H9 (cell line): Measurements from ENCODE around the gene DPP6. TPM values are rescaled to one million over a fixed set of nuclear protein-coding genes. Genes with fewer than 3 reads are reported as not detected.

Source experiments
- DNase-seq: peaks from one replicate; pipeline ENCODE4 v3.0.0-alpha.2; 2017
- H2AFZ ChIP-seq: one replicate; pipeline ENCODE4 v1.6.1; 2013; ENCODE audit warnings: mild to moderate bottlenecking, low read length, control low read depth, moderate library complexity
- H2AK5ac ChIP-seq: 2 replicates; pipeline ENCODE4 v1.6.1; 2013; ENCODE audit warnings: low read length, control low read depth, mixed read lengths; ENCODE audit not compliant: insufficient read length
- H2BK120ac ChIP-seq: one replicate; pipeline ENCODE4 v1.6.1; 2013; ENCODE audit warnings: low read depth, mild to moderate bottlenecking, low read length, control low read depth, inconsistent platforms; ENCODE audit not compliant: poor library complexity, severe bottlenecking
- H2BK12ac ChIP-seq: 2 replicates; pipeline ENCODE4 v1.6.1; 2013; ENCODE audit warnings: low read length, control low read depth, mixed read lengths, low read depth; ENCODE audit not compliant: insufficient read length
- H2BK15ac ChIP-seq: 2 replicates; pipeline ENCODE4 v1.6.1; 2013; ENCODE audit warnings: low read depth, low read length, control low read depth
- H2BK20ac ChIP-seq: one replicate; pipeline ENCODE4 v1.6.1; 2013; ENCODE audit warnings: low read depth, mild to moderate bottlenecking, low read length, control low read depth, inconsistent platforms; ENCODE audit not compliant: poor library complexity, severe bottlenecking
- H2BK5ac ChIP-seq: 2 replicates; pipeline ENCODE4 v1.6.1; 2013; ENCODE audit warnings: low read length, control low read depth, mixed read lengths; ENCODE audit not compliant: insufficient read length
- H3K14ac ChIP-seq: 2 replicates; pipeline ENCODE4 v1.6.1; 2013; ENCODE audit warnings: low read length, control low read depth; ENCODE audit not compliant: insufficient read depth
- H3K18ac ChIP-seq: 2 replicates; pipeline ENCODE4 v1.6.1; 2013; ENCODE audit warnings: low read depth, mild to moderate bottlenecking, mixed read lengths, low read length, control low read depth; ENCODE audit not compliant: insufficient read length
- H3K23ac ChIP-seq: 2 replicates; pipeline ENCODE4 v1.6.1; 2013; ENCODE audit warnings: low read length, control low read depth, mixed read lengths, low read depth; ENCODE audit not compliant: insufficient read length
- H3K23me2 ChIP-seq: 2 replicates; pipeline ENCODE4 v1.6.1; 2013; ENCODE audit warnings: low read depth, mild to moderate bottlenecking, mixed read lengths, low read length, control low read depth; ENCODE audit not compliant: insufficient read length, poor library complexity, severe bottlenecking
- H3K27ac ChIP-seq: 2 replicates; pipeline ENCODE4 v1.5.1; 2013; ENCODE audit warnings: low read length, control low read depth, mixed read lengths, low read depth; ENCODE audit not compliant: insufficient read length
- H3K27me3 ChIP-seq: 2 replicates; pipeline ENCODE4 v1.6.1; 2013; ENCODE audit warnings: low read length, control low read depth, inconsistent platforms; ENCODE audit not compliant: insufficient read depth
- H3K4ac ChIP-seq: 2 replicates; pipeline ENCODE4 v1.6.1; 2013; ENCODE audit warnings: low read depth, mild to moderate bottlenecking, control low read depth, inconsistent platforms, low read length, moderate library complexity
- H3K4me1 ChIP-seq: 2 replicates; pipeline ENCODE4 v1.6.1; 2013; ENCODE audit warnings: low read length, control low read depth, inconsistent platforms; ENCODE audit not compliant: insufficient read depth
- H3K4me2 ChIP-seq: 2 replicates; pipeline ENCODE4 v1.6.1; 2013; ENCODE audit warnings: low read length, control low read depth, mixed read lengths; ENCODE audit not compliant: insufficient read length, insufficient read depth
- H3K56ac ChIP-seq: 2 replicates; pipeline ENCODE4 v1.6.1; 2013; ENCODE audit warnings: low read depth, mild to moderate bottlenecking, mixed read lengths, low read length, control low read depth; ENCODE audit not compliant: insufficient read length
- H3K79me1 ChIP-seq: 2 replicates; pipeline ENCODE4 v1.6.1; 2013; ENCODE audit warnings: low read depth, mild to moderate bottlenecking, moderate library complexity, low read length, control low read depth, inconsistent platforms; ENCODE audit not compliant: insufficient read depth, poor library complexity, severe bottlenecking
- H3K79me2 ChIP-seq: 2 replicates; pipeline ENCODE4 v1.6.1; 2013; ENCODE audit warnings: low read length, control low read depth, inconsistent platforms; ENCODE audit not compliant: insufficient read depth
- H3K9ac ChIP-seq: 2 replicates; pipeline ENCODE4 v1.6.1; 2013; ENCODE audit warnings: low read length, control low read depth, mixed read lengths; ENCODE audit not compliant: insufficient read length; ENCODE audit errors: extremely low read depth
- H3K9me3 ChIP-seq: one replicate; pipeline ENCODE4 v1.6.1; 2013; ENCODE audit warnings: low read depth, low read length, inconsistent platforms; ENCODE audit not compliant: control insufficient read depth
- H3T11ph ChIP-seq: one replicate; pipeline ENCODE4 v1.6.1; 2013; ENCODE audit warnings: mild to moderate bottlenecking, low read length, control low read depth, inconsistent platforms
- H4K20me1 ChIP-seq: one replicate; pipeline ENCODE4 v1.6.1; 2013; ENCODE audit not compliant: control insufficient read depth, insufficient read length, insufficient read depth
- H4K5ac ChIP-seq: 2 replicates; pipeline ENCODE4 v1.6.1; 2013; ENCODE audit warnings: low read depth, mild to moderate bottlenecking, mixed read lengths, low read length, control low read depth; ENCODE audit not compliant: insufficient read length
- H4K8ac ChIP-seq: replicated peaks from 2 replicates; pipeline ENCODE4 v1.6.1; 2013; ENCODE audit warnings: low read length, control low read depth, mixed read lengths, low read depth; ENCODE audit not compliant: insufficient read length
- H4K91ac ChIP-seq: 2 replicates; pipeline ENCODE4 v1.6.1; 2013; ENCODE audit warnings: low read depth, mild to moderate bottlenecking, moderate library complexity, mixed read lengths, low read length, control low read depth; ENCODE audit not compliant: insufficient read length
- H3K27ac Mint-ChIP-seq, 3 experiments: 2 replicates in 2 of 3; 3 replicates in 1 of 3; pipeline ENCODE4 v1.8.0; 2020 to 2021; ENCODE audit warnings: mixed read lengths in 3 of 3, mild to moderate bottlenecking in 1 of 3, moderate library complexity in 1 of 3
- H3K27me3 Mint-ChIP-seq: 2 replicates; pipeline ENCODE4 v1.8.0; 2021; ENCODE audit warnings: low read depth, mild to moderate bottlenecking, moderate library complexity, mixed read lengths
- H3K36me3 Mint-ChIP-seq, 3 experiments: 2 replicates in 2 of 3; 3 replicates in 1 of 3; pipeline ENCODE4 v1.8.0; 2020 to 2021; ENCODE audit warnings: low read depth in 3 of 3, mixed read lengths in 3 of 3; ENCODE audit not compliant: insufficient read depth in 1 of 3
- H3K4me1 Mint-ChIP-seq, 2 experiments: 2 replicates each; pipeline ENCODE4 v1.8.0; 2020; ENCODE audit warnings: mixed read lengths in 2 of 2
- H3K4me3 Mint-ChIP-seq, 2 experiments: 2 replicates in 1 of 2; 3 replicates in 1 of 2; pipeline ENCODE4 v1.8.0; 2020 to 2021; ENCODE audit warnings: mild to moderate bottlenecking in 2 of 2, mixed read lengths in 2 of 2, moderate library complexity in 1 of 2
- H3K9me3 Mint-ChIP-seq, 2 experiments: 2 replicates in 1 of 2; 3 replicates in 1 of 2; pipeline ENCODE4 v1.8.0; 2020; ENCODE audit warnings: mild to moderate bottlenecking in 2 of 2, mixed read lengths in 2 of 2, moderate library complexity in 1 of 2
- CTCF ChIP-seq: fragments of 200-600 bp; sonication (generic); conservative IDR thresholded peaks from 3 replicates; pipeline ENCODE4 v1.8.0; 2021; ENCODE audit warnings: antibody characterized with exemption, mild to moderate bottlenecking
- WGBS: extraction: QIAGEN DNeasy Blood & Tissue Kit; methylation state at CpG from one replicate; pipeline ENCODE4 v1.1.7; 2013; ENCODE audit warnings: missing lambda C conversion rate, low lambda C conversion rate, mixed read lengths; ENCODE audit not compliant: insufficient read length; ENCODE audit errors: extremely low coverage; 5-methylcytosine and 5-hydroxymethylcytosine counted together
- total RNA-seq: library from RNA; stranded (reverse); gene quantifications from 2 replicates; pipeline ENCODE4 v1.2.1, GENCODE V29; 2021

The DPP6 gene
- total RNA-seq, 1 experiment from 2014 or later: 4.5 TPM

- Mint-ChIP-seq H3K4me1 (peaks cover 0 to 7% of the 10 kb centered on the region in 2 experiments; a peak in 3 of 4 replicates), H3K4me3 (no peak overlapping the region), H3K36me3 (no peaks in the 10 kb centered on the region), H3K9me3 (no peaks in the 10 kb centered on the region), H3K27ac (no peak overlapping the region), H3K27me3 (no peaks in the 10 kb centered on the region)
- H3K4me1 ChIP-seq: no peaks in the 10 kb centered on the region
- H3K18ac ChIP-seq: no peak overlapping the region
- no peak for DNase-seq
- H2BK15ac ChIP-seq: no peak overlapping the region
- no peaks in the 10 kb centered on the region for H3K27me3 ChIP-seq
- H3K9ac ChIP-seq: no peak overlapping the region
- H2AK5ac ChIP-seq: no peak overlapping the region
- H3K79me1 ChIP-seq: no peaks in the 10 kb centered on the region
- H3T11ph ChIP-seq: no peak overlapping the region
- H3K27ac ChIP-seq: no peak overlapping the region
- no peak overlapping the region for H3K56ac ChIP-seq
- H2BK5ac ChIP-seq: no peak overlapping the region
- no peak overlapping the region for H2BK12ac ChIP-seq
- no peak overlapping the region for H4K91ac ChIP-seq
- H3K14ac ChIP-seq: no peak overlapping the region
- H2BK120ac ChIP-seq: no peak overlapping the region
- no peak overlapping the region for H4K5ac ChIP-seq
- no peak overlapping the region for H2AFZ ChIP-seq
- H4K8ac ChIP-seq: no peak overlapping the region
- no peak overlapping the region for H3K4ac ChIP-seq
- no peaks in the 10 kb centered on the region for H4K20me1 ChIP-seq
- no peaks in the 10 kb centered on the region for H3K79me2 ChIP-seq
- no peak overlapping the region for H3K4me2 ChIP-seq
- TF ChIP-seq CTCF: no peak
- H3K23ac ChIP-seq: no peak overlapping the region
- H2BK20ac ChIP-seq: no peak overlapping the region
- no CpG with 5 or more reads among the region's 2 CpGs for whole genome bisulfite sequencing
- H3K9me3 ChIP-seq: no peaks in the 10 kb centered on the region
- H3K23me2 ChIP-seq: no peaks in the 10 kb centered on the region
These were observed 420.1 kb downstream of the DPP6 start for GRCh38 chr7:154472343-154472742.
